OCI-LY7 (cell line): ENCODE data around the gene SLC25A21. TPM values are rescaled to one million over a fixed set of nuclear protein-coding genes. Genes with fewer than 3 reads are reported as not detected.

Experiments
- BruUV-seq: library from RNA; stranded (reverse); fragments of 400-500 nt; replicated peaks from 2 replicates; lab custom pipeline; 2021; lab: Mats Ljungman, UMichigan
- CTCF ChIA-PET: fragments of 300-600 bp; sonication (Branson Sonifier 250); formaldehyde crosslinking; loops from one replicate; lab custom pipeline; 2022; ENCODE audit warnings: antibody characterized with exemption; ENCODE audit not compliant: unreplicated experiment; lab: Charles Lee
- POLR2A ChIA-PET: fragments of 300-600 bp; sonication (Branson Sonifier 250); formaldehyde crosslinking; loops from one replicate; lab custom pipeline; 2022; ENCODE audit warnings: antibody characterized with exemption; lab: Charles Lee
- DNase-seq: peaks from one replicate; pipeline ENCODE4 v3.0.0-alpha.2; 2015; ENCODE audit warnings: low spot score
- H2AFZ ChIP-seq: fragments of 200-600 bp; sonication (generic), shearing (Covaris generic); 2 replicates; pipeline ENCODE4 v1.6.1; 2014; ENCODE audit warnings: mild to moderate bottlenecking, antibody characterized with exemption, low read length, moderate library complexity
- H3K27ac ChIP-seq: fragments of 200-600 bp; sonication (generic); 2 replicates; pipeline ENCODE4 v1.5.1; 2014; ENCODE audit warnings: mixed run types, low read depth, mild to moderate bottlenecking, moderate library complexity, low read length, inconsistent platforms; ENCODE audit not compliant: poor library complexity, severe bottlenecking
- H3K36me3 ChIP-seq: fragments of 200-600 bp; sonication (generic); 2 replicates; pipeline ENCODE4 v1.6.1; 2014; ENCODE audit warnings: mild to moderate bottlenecking, antibody characterized with exemption, low read length, moderate library complexity, mixed read lengths; ENCODE audit not compliant: insufficient read depth
- H3K4me1 ChIP-seq: fragments of 200-600 bp; sonication (generic); 2 replicates; pipeline ENCODE4 v1.5.1; 2014; ENCODE audit warnings: mild to moderate bottlenecking, low read length; ENCODE audit not compliant: insufficient read depth, poor library complexity, severe bottlenecking
- H3K4me2 ChIP-seq: fragments of 200-600 bp; sonication (generic); 2 replicates; pipeline ENCODE4 v1.6.1; 2014; ENCODE audit warnings: mild to moderate bottlenecking, low read length
- H3K4me3 ChIP-seq: fragments of 200-600 bp; sonication (generic); 2 replicates; pipeline ENCODE4 v1.5.1; 2014; ENCODE audit warnings: mild to moderate bottlenecking, low read depth, low read length; ENCODE audit not compliant: poor library complexity, severe bottlenecking
- H3K79me2 ChIP-seq: fragments of 200-600 bp; sonication (generic); 2 replicates; pipeline ENCODE4 v1.6.1; 2016; ENCODE audit warnings: low read depth, mild to moderate bottlenecking, low read length, moderate library complexity, mixed read lengths; ENCODE audit not compliant: insufficient read depth
- H3K9me2 ChIP-seq: fragments of 200-600 bp; sonication (generic); 2 replicates; pipeline ENCODE4 v1.6.1; 2016; ENCODE audit warnings: mild to moderate bottlenecking, low read length, mixed read lengths; ENCODE audit not compliant: insufficient read depth
- H3K9me3 ChIP-seq: fragments of 200-600 bp; sonication (generic); 2 replicates; pipeline ENCODE4 v1.6.1; 2014; ENCODE audit warnings: mild to moderate bottlenecking, mixed run types, low read length, mixed read lengths
- H4K20me1 ChIP-seq: fragments of 200-600 bp; sonication (generic); 2 replicates; pipeline ENCODE4 v1.6.1; 2014; ENCODE audit warnings: mild to moderate bottlenecking, antibody characterized with exemption, low read length, moderate library complexity, mixed read lengths; ENCODE audit not compliant: insufficient read depth
- EZH2phosphoT487 ChIP-seq: fragments of 200-600 bp; sonication (generic); IDR thresholded peaks from 2 replicates; pipeline ENCODE4 v1.6.1; 2018; ENCODE audit warnings: low read depth, borderline replicate concordance, mild to moderate bottlenecking, mixed run types, antibody characterized with exemption, low read length, moderate library complexity, mixed read lengths
- intact Hi-C: fragments of 100-400 bp; cut with micrococcal nuclease; formaldehyde crosslinking; loops from one replicate; pipeline ENCODE4 v1.10.0; 2022; ENCODE audit not compliant: unreplicated experiment
- total RNA-seq, 2 experiments: library from RNA; depleted of rRNA in 1 of 2; stranded (reverse); fragments of >200 nt in 1 of 2; shearing (Covaris generic) in 1 of 2; gene quantifications; 2 replicates each; pipeline ENCODE4 v1.2.3, GENCODE V29; 2014 to 2022
- TF ChIP-seq, protein P1 (sequence below): fragments of 200-600 bp; sonication (generic); conservative IDR thresholded peaks from 2 replicates; pipeline ENCODE4 v1.5.1; 2014; ENCODE audit warnings: mild to moderate bottlenecking, antibody characterized with exemption, low read length, moderate library complexity, mixed read lengths

SLC25A21 gene
- total RNA-seq, 2 experiments from 2014 or later, result not detected

DNA sequence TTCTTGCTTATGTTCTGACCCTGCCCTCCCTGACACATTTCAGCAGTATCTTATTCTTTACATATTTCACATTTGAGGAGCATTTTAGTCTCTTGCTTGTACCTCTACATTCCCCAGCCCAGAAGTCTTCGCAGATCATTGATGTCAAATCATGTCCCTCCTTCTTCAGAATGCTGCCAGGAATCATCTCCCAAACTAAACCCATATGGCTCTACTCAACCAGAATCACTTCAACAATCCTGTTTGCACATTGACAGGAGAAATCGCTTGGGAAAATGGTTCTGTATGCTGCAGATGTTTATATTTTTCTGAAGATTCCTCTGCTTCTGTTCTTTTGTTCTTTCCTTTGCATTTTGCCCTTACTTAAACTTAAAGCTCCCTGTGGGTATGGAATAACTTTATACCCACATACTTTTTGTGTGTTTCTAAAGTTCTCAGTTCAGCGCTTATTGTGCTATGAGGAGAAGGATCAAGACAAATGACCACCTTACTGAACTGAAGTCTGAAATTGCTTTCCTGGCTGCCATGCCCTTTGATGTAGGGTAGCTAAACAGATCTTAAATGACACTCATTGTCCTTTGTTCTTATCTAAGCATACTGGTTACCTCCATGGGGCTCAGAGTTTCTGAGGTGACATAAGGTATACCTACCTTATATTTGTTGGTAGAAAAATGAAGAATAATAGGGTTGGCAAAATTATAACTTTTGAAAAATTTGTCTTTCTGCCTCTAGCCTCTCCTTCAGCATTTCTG is 134.6 kb downstream of the SLC25A21 start:
- Histone ChIP-seq H3K79me2 (no peaks in the 10 kb centered on the region), H3K9me2 (no peaks in the 10 kb centered on the region), H3K27ac (no peak overlapping the region), H2AFZ (no peak overlapping the region), H3K36me3 (no peaks in the 10 kb centered on the region), H3K9me3 (no peaks in the 10 kb centered on the region), H3K4me1 (no peaks in the 10 kb centered on the region), H3K4me2 (no peak overlapping the region), H4K20me1 (no peaks in the 10 kb centered on the region), H3K4me3 (no peak overlapping the region)
- no peak for DNase-seq
- TF ChIP-seq, protein P1, sequence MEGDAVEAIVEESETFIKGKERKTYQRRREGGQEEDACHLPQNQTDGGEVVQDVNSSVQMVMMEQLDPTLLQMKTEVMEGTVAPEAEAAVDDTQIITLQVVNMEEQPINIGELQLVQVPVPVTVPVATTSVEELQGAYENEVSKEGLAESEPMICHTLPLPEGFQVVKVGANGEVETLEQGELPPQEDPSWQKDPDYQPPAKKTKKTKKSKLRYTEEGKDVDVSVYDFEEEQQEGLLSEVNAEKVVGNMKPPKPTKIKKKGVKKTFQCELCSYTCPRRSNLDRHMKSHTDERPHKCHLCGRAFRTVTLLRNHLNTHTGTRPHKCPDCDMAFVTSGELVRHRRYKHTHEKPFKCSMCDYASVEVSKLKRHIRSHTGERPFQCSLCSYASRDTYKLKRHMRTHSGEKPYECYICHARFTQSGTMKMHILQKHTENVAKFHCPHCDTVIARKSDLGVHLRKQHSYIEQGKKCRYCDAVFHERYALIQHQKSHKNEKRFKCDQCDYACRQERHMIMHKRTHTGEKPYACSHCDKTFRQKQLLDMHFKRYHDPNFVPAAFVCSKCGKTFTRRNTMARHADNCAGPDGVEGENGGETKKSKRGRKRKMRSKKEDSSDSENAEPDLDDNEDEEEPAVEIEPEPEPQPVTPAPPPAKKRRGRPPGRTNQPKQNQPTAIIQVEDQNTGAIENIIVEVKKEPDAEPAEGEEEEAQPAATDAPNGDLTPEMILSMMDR, result no peak
- TF ChIP-seq EZH2phosphoT487, result no peak
- intact Hi-C loops, result no loop called here
- CTCF ChIA-PET, result no interaction called here
- BruUV-seq, result no TSS peak
- POLR2A ChIA-PET, result interaction anchor here (0.7 kb wide), 1 partner anchor 8 kb away, joined by 3 read pairs; no protein-coding TSS in a partner anchor

DNA sequence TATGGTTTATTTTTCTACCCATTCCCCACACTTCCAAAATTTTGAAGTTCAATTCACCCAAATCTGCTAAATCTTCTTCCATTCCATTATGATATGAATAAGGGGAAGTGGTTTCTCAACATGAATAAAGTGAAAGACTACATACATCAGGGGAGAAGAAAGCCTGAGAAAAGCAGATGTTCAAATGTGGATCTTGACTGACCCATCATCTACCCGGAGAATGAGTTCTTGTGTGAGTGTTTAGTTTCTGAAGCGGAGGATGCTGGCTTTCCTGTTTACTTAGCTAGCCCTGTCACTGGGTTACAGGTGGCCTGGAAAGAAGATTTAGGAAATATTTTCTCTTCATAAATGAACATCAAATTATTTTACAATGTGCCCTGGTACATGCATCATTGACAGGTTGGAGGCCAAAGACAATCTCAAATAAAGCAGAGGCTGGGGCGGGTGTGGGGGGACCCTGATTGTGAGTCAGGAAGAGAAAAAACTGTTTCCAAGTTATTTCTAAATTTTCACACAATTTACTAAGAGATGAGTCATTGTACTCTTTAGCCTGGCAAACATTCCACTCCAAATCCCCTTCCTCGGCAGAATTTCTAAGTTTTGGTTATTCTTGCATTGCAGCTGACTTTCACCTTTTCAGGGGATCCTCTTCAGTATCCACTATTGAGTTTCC is 135.6 kb downstream of the SLC25A21 start:
- intact Hi-C loops, result no loop called here
- POLR2A ChIA-PET, result no interaction called here
- H2AFZ ChIP-seq, result no peak overlapping the region

More for the DNA sequence above, 135.6 kb downstream of the SLC25A21 start:
- Histone ChIP-seq H3K36me3 (no peaks in the 10 kb centered on the region), H3K9me3 (no peaks in the 10 kb centered on the region), H3K27ac (no peak overlapping the region), H3K9me2 (no peaks in the 10 kb centered on the region), H4K20me1 (no peaks in the 10 kb centered on the region), H3K4me1 (no peaks in the 10 kb centered on the region), H3K4me3 (no peak overlapping the region), H3K79me2 (no peaks in the 10 kb centered on the region), H3K4me2 (no peak overlapping the region)
- TF ChIP-seq, protein P1, result no peak
- TF ChIP-seq EZH2phosphoT487, result no peak
- BruUV-seq, result no TSS peak
- DNase-seq, result no peak
- CTCF ChIA-PET, result no interaction called here
